Measurements from ENCODE around the gene TRAIP. TPM values are rescaled to one million over a fixed set of nuclear protein-coding genes. Genes with fewer than 3 reads are reported as not detected.

Gene TRAIP
- polyA plus RNA-seq, 1 donor = 7.4 TPM

- Histone ChIP-seq H3K4me3 (ENCODE audit: low read length) (no peak overlapping the region), H3K27ac (ENCODE audit: low read length) (no peak overlapping the region), H3K9me3 (ENCODE audit: control insufficient read depth, low read depth, low read length) (no peaks in the 10 kb centered on the region), H3K4me1 (ENCODE audit: control insufficient read depth, insufficient read depth, low read length) (peaks cover 55% of the 10 kb centered on the region), H3K27me3 (ENCODE audit: control insufficient read depth, insufficient read depth, low read length) (no peaks in the 10 kb centered on the region), H3K36me3 (ENCODE audit: control insufficient read depth, insufficient read depth, low read length) (no peaks in the 10 kb centered on the region)
- WGBS (ENCODE audit: insufficient coverage, low lambda C conversion rate) = no CpG with 5 or more reads among the region's 5 CpGs
- no peak for DNase-seq
These were observed 20.2 kb upstream of the TRAIP start for GRCh38 chr3:49876567-49876966.

- Histone ChIP-seq H3K27ac (ENCODE audit: low read length) (peak overlapping the region; percentile 90), H3K36me3 (ENCODE audit: control insufficient read depth, insufficient read depth, low read length) (no peaks in the 10 kb centered on the region), H3K27me3 (ENCODE audit: control insufficient read depth, insufficient read depth, low read length) (peaks cover 14% of the 10 kb centered on the region), H3K4me1 (ENCODE audit: control insufficient read depth, insufficient read depth, low read length) (peaks cover 51% of the 10 kb centered on the region), H3K4me3 (ENCODE audit: low read length) (no peak overlapping the region), H3K9me3 (ENCODE audit: control insufficient read depth, low read depth, low read length) (no peaks in the 10 kb centered on the region)
- no CpG with 5 or more reads among the region's 8 CpGs for WGBS (ENCODE audit: insufficient coverage, low lambda C conversion rate)
- DNase-seq = peak; percentile 91 to 96
These were observed 17.3 kb upstream of the TRAIP start for GRCh38 chr3:49873623-49874022.

GRCh38 chr3:49872801-49873281 is 16.5 kb upstream of the TRAIP start:
- no peaks in the 10 kb centered on the region for H3K36me3 ChIP-seq (ENCODE audit: control insufficient read depth, insufficient read depth, low read length)
- peak overlapping the region; percentile 90 for H3K27ac ChIP-seq (ENCODE audit: low read length)
- peaks cover 56% of the 10 kb centered on the region for H3K4me1 ChIP-seq (ENCODE audit: control insufficient read depth, insufficient read depth, low read length)
- no CpG with 5 or more reads among the region's 4 CpGs for WGBS (ENCODE audit: insufficient coverage, low lambda C conversion rate)
- no peaks in the 10 kb centered on the region for H3K9me3 ChIP-seq (ENCODE audit: control insufficient read depth, low read depth, low read length)
- no peak overlapping the region for H3K4me3 ChIP-seq (ENCODE audit: low read length)
- H3K27me3 ChIP-seq (ENCODE audit: control insufficient read depth, insufficient read depth, low read length) = peaks cover 20% of the 10 kb centered on the region
- DNase-seq = peak; percentile 82 to 94

GRCh38 chr3:49871531-49872153 is 15.3 kb upstream of the TRAIP start:
- peaks cover 51% of the 10 kb centered on the region for H3K4me1 ChIP-seq (ENCODE audit: control insufficient read depth, insufficient read depth, low read length)
- no CpG with 5 or more reads among the region's 10 CpGs for WGBS (ENCODE audit: insufficient coverage, low lambda C conversion rate)
- peak overlapping the region; percentile 90 for H3K27ac ChIP-seq (ENCODE audit: low read length)
- H3K4me3 ChIP-seq (ENCODE audit: low read length) = no peak overlapping the region
- no peaks in the 10 kb centered on the region for H3K9me3 ChIP-seq (ENCODE audit: control insufficient read depth, low read depth, low read length)
- DNase-seq = no peak
- peaks cover 20% of the 10 kb centered on the region for H3K27me3 ChIP-seq (ENCODE audit: control insufficient read depth, insufficient read depth, low read length)
- no peaks in the 10 kb centered on the region for H3K36me3 ChIP-seq (ENCODE audit: control insufficient read depth, insufficient read depth, low read length)

GRCh38 chr3:49869525-49870126 is 13.3 kb upstream of the TRAIP start, which contains the start of gene CAMKV:
Gene CAMKV, minus strand, starts transcription at chr3:49869906. Its CDS starts 7,518 bp downstream, at chr3:49862388.
- peak within 1 kb of the TSS; percentile 53 for H3K4me3 ChIP-seq (ENCODE audit: low read length)
- no CpG with 5 or more reads among the region's 59 CpGs for WGBS (ENCODE audit: insufficient coverage, low lambda C conversion rate)
- H3K36me3 ChIP-seq (ENCODE audit: control insufficient read depth, insufficient read depth, low read length) = no peaks in the 10 kb centered on the region
- no peak within 1 kb of the TSS for H3K27ac ChIP-seq (ENCODE audit: low read length)
- peaks cover 20% of the 10 kb centered on the region for H3K27me3 ChIP-seq (ENCODE audit: control insufficient read depth, insufficient read depth, low read length)
- H3K4me1 ChIP-seq (ENCODE audit: control insufficient read depth, insufficient read depth, low read length) = peaks cover 45% of the 10 kb centered on the region
- peak in 1 of 2 donors; percentile 53 for DNase-seq
- no peaks in the 10 kb centered on the region for H3K9me3 ChIP-seq (ENCODE audit: control insufficient read depth, low read depth, low read length)

GRCh38 chr3:49868862-49869466 is 12.6 kb upstream of the TRAIP start:
- WGBS (ENCODE audit: insufficient coverage, low lambda C conversion rate) = no CpG with 5 or more reads among the region's 23 CpGs
- Histone ChIP-seq H3K4me1 (ENCODE audit: control insufficient read depth, insufficient read depth, low read length) (peaks cover 39% of the 10 kb centered on the region), H3K27ac (ENCODE audit: low read length) (no peak overlapping the region), H3K4me3 (ENCODE audit: low read length) (peak overlapping the region; percentile 53), H3K36me3 (ENCODE audit: control insufficient read depth, insufficient read depth, low read length) (no peaks in the 10 kb centered on the region), H3K27me3 (ENCODE audit: control insufficient read depth, insufficient read depth, low read length) (peaks cover 20% of the 10 kb centered on the region), H3K9me3 (ENCODE audit: control insufficient read depth, low read depth, low read length) (no peaks in the 10 kb centered on the region)
- no peak for DNase-seq

- peaks cover 20% of the 10 kb centered on the region for H3K27me3 ChIP-seq (ENCODE audit: control insufficient read depth, insufficient read depth, low read length)
These were observed 11.5 kb upstream of the TRAIP start for GRCh38 chr3:49867871-49868321.

GRCh38 chr3:49867400-49867799 is 11.0 kb upstream of the TRAIP start:
- Histone ChIP-seq H3K4me1 (ENCODE audit: control insufficient read depth, insufficient read depth, low read length) (peaks cover 24% of the 10 kb centered on the region), H3K4me3 (ENCODE audit: low read length) (no peak overlapping the region), H3K27me3 (ENCODE audit: control insufficient read depth, insufficient read depth, low read length) (peaks cover 20% of the 10 kb centered on the region), H3K9me3 (ENCODE audit: control insufficient read depth, low read depth, low read length) (no peaks in the 10 kb centered on the region), H3K36me3 (ENCODE audit: control insufficient read depth, insufficient read depth, low read length) (no peaks in the 10 kb centered on the region), H3K27ac (ENCODE audit: low read length) (no peak overlapping the region)
- no peak for DNase-seq
- WGBS (ENCODE audit: insufficient coverage, low lambda C conversion rate) = no CpG with 5 or more reads among the region's 1 CpG

More at GRCh38 chr3:49867871-49868321, 11.5 kb upstream of the TRAIP start:
- 33% methylated on average over 1 of the region's 7 CpGs for WGBS (ENCODE audit: insufficient coverage, low lambda C conversion rate)
- Histone ChIP-seq H3K27ac (ENCODE audit: low read length) (no peak overlapping the region), H3K36me3 (ENCODE audit: control insufficient read depth, insufficient read depth, low read length) (no peaks in the 10 kb centered on the region), H3K9me3 (ENCODE audit: control insufficient read depth, low read depth, low read length) (no peaks in the 10 kb centered on the region), H3K4me1 (ENCODE audit: control insufficient read depth, insufficient read depth, low read length) (peaks cover 29% of the 10 kb centered on the region), H3K4me3 (ENCODE audit: low read length) (no peak overlapping the region)
- DNase-seq = peak in 1 of 2 donors; percentile 41

- H3K4me1 ChIP-seq (ENCODE audit: control insufficient read depth, insufficient read depth, low read length) = peaks cover 14% of the 10 kb centered on the region
- no peak overlapping the region for H3K27ac ChIP-seq (ENCODE audit: low read length)
- no peak for DNase-seq
- H3K36me3 ChIP-seq (ENCODE audit: control insufficient read depth, insufficient read depth, low read length) = no peaks in the 10 kb centered on the region
- no CpG with 5 or more reads among the region's 7 CpGs for WGBS (ENCODE audit: insufficient coverage, low lambda C conversion rate)
- peaks cover 20% of the 10 kb centered on the region for H3K27me3 ChIP-seq (ENCODE audit: control insufficient read depth, insufficient read depth, low read length)
- H3K9me3 ChIP-seq (ENCODE audit: control insufficient read depth, low read depth, low read length) = no peaks in the 10 kb centered on the region
- no peak overlapping the region for H3K4me3 ChIP-seq (ENCODE audit: low read length)
These were observed 8.9 kb upstream of the TRAIP start for GRCh38 chr3:49865198-49865784.

GRCh38 chr3:49864505-49864904 is 8.1 kb upstream of the TRAIP start:
- Histone ChIP-seq H3K9me3 (ENCODE audit: control insufficient read depth, low read depth, low read length) (no peaks in the 10 kb centered on the region), H3K27ac (ENCODE audit: low read length) (no peak overlapping the region), H3K27me3 (ENCODE audit: control insufficient read depth, insufficient read depth, low read length) (peaks cover 14% of the 10 kb centered on the region), H3K4me3 (ENCODE audit: low read length) (no peak overlapping the region), H3K4me1 (ENCODE audit: control insufficient read depth, insufficient read depth, low read length) (peaks cover 9% of the 10 kb centered on the region), H3K36me3 (ENCODE audit: control insufficient read depth, insufficient read depth, low read length) (no peaks in the 10 kb centered on the region)
- no CpG with 5 or more reads among the region's 5 CpGs for WGBS (ENCODE audit: insufficient coverage, low lambda C conversion rate)
- no peak for DNase-seq

Data from large intestine (tissue), 3 donors.